Adrenal gland (tissue), 5 donors: ENCODE measurements around the gene FBXL12.

Source experiments
- CTCF ChIP-seq, 6 experiments: fragments of 450-650 bp in 4 of 6; fragments of 200-600 bp in 2 of 6; sonication (generic) in 1 of 6; IDR thresholded peaks; 1 replicate in 5 of 6; 2 replicates in 1 of 6; pipeline versions ENCODE4 v1.5.1 to v1.8.0; 2016 to 2021; ENCODE audit warnings: antibody characterized with exemption in 6 of 6, mild to moderate bottlenecking in 2 of 6, moderate library complexity in 1 of 6
- POLR2A ChIP-seq, 2 donors: fragments of 450-650 bp; IDR thresholded peaks; one replicate each; pipeline ENCODE4 v1.6.1; 2017; ENCODE audit warnings: antibody characterized with exemption in 2 of 2, mild to moderate bottlenecking in 2 of 2, moderate library complexity in 1 of 2
- donor health status: DM: no; HTN: no; CAD: no.

- TF ChIP-seq CTCF (IDR thresholded peaks at IDR 0.05) = no peak
- TF ChIP-seq POLR2A (IDR thresholded peaks at IDR 0.05) = peak; percentile 78 to 89
Measured at GRCh38 chr19:9818734-9819595, at the start of gene FBXL12.
